ENCODE measurements around the gene DCP2.

DNA sequence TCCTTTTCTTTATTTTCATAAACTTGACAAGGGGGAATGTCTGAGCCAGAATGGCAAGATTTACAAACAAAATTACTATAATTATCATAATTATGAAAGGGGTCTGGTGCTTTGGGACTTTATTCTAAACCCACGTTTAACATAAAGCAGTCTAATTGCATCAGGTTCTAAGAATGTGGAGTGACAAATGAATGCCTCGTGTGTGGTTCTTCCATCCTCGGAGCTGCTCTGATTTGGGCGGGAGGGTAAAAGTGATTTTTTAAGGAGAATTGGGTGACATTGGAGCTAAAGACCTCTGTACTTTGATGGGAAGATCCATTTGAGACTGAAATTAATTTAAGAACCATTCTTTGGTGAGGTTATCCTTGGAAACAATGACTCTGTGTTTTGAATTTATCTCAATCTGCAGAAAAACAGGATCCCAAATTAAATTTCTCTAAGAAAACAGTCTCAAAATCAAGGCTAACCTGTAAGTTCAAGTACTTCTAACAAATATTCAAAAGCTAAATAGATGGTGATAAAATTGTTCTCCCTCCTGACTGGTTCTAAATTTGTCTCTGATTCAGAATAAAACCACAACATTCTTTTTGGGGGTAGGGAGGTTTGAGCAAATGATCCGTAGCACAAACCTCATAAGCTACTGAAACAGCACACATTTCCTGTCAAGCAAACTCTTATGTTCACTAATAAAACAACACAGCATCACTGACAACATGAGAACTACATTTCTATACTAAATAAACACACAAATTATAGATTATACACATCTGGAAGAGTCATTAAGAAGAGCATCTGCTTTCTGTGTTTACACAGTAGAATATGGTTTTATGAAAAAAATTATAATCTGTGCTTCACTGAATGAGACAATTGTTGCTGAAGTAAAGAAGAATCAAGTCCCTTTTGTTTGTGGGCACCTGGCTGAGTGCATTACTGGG lies 85.5 kb downstream of the DCP2 start:
- TF ChIP-seq, protein P1, sequence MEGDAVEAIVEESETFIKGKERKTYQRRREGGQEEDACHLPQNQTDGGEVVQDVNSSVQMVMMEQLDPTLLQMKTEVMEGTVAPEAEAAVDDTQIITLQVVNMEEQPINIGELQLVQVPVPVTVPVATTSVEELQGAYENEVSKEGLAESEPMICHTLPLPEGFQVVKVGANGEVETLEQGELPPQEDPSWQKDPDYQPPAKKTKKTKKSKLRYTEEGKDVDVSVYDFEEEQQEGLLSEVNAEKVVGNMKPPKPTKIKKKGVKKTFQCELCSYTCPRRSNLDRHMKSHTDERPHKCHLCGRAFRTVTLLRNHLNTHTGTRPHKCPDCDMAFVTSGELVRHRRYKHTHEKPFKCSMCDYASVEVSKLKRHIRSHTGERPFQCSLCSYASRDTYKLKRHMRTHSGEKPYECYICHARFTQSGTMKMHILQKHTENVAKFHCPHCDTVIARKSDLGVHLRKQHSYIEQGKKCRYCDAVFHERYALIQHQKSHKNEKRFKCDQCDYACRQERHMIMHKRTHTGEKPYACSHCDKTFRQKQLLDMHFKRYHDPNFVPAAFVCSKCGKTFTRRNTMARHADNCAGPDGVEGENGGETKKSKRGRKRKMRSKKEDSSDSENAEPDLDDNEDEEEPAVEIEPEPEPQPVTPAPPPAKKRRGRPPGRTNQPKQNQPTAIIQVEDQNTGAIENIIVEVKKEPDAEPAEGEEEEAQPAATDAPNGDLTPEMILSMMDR (IDR thresholded peaks at IDR 0.05; ENCODE audit: poor library complexity, severe bottlenecking), result no peak
- no peak for TF ChIP-seq TAF1 (IDR thresholded peaks at IDR 0.05; ENCODE audit: low read depth)
- no peak for TF ChIP-seq EP300 (conservative IDR thresholded peaks at IDR 0.05; ENCODE audit: poor library complexity, severe bottlenecking)
- TF ChIP-seq MXI1 (conservative IDR thresholded peaks at IDR 0.05; ENCODE audit: poor library complexity, severe bottlenecking), result no peak
- no peak for TF ChIP-seq EZH2 (IDR thresholded peaks at IDR 0.05; ENCODE audit: borderline replicate concordance, insufficient read depth, low read length, poor library complexity, severe bottlenecking)
- no peak for TF ChIP-seq RAD21 (conservative IDR thresholded peaks at IDR 0.05)

Measured in neural cell (in vitro differentiated cells).